Activated naive CD8-positive, alpha-beta T cell treated with anti-CD3 and anti-CD28 coated beads, Interleukin-2, amount 50 U/mL, for 16 hours (primary cell): Measurements from ENCODE around the gene RCC2.
"Not testable (repeated sequence)": the region's sequence is repeated elsewhere in the genome, so short reads cannot be mapped to it uniquely, and the experiment has no call there.

ENCODE experiments used
- DNase-seq: peaks from one replicate; pipeline ENCODE4 v3.0.0-alpha.2; 2020; ENCODE audit warnings: low read depth, low spot score

The RCC2 gene

GRCh38 chr1:17419626-17420328, 19.7 kb downstream of the RCC2 start:
- DNase-seq: peak; percentile 23

GRCh38 chr1:17416389-17416788, 23.1 kb downstream of the RCC2 start:
- DNase-seq: no peak

GRCh38 chr1:17414022-17414421, 25.5 kb downstream of the RCC2 start:
- no peak for DNase-seq

- no peak for DNase-seq
Observed at GRCh38 chr1:17412093-17412870, 27.2 kb downstream of the RCC2 start.

GRCh38 chr1:17409391-17409811, 30.1 kb downstream of the RCC2 start:
- no peak for DNase-seq

- not testable (repeated sequence) for DNase-seq
Observed at GRCh38 chr1:17407786-17408514, 31.5 kb downstream of the RCC2 start.

- not testable (repeated sequence) for DNase-seq
Observed at GRCh38 chr1:17406760-17407475, 32.6 kb downstream of the RCC2 start.

GRCh38 chr1:17405898-17406759, 33.3 kb downstream of the RCC2 start:
- no peak for DNase-seq

GRCh38 chr1:17404820-17405219, 34.7 kb downstream of the RCC2 start:
- no peak for DNase-seq

GRCh38 chr1:17404034-17404684, 35.3 kb downstream of the RCC2 start:
- no peak for DNase-seq

GRCh38 chr1:17403081-17403480, 36.4 kb downstream of the RCC2 start:
- no peak for DNase-seq

- no peak for DNase-seq
Observed at GRCh38 chr1:17401841-17402240, 37.6 kb downstream of the RCC2 start.

GRCh38 chr1:17400725-17401341, 38.6 kb downstream of the RCC2 start:
- no peak for DNase-seq

GRCh38 chr1:17397910-17398695, 41.4 kb downstream of the RCC2 start:
- no peak for DNase-seq

GRCh38 chr1:17393230-17393629, 46.2 kb downstream of the RCC2 start:
- DNase-seq: no peak

- no peak for DNase-seq
Observed at GRCh38 chr1:17392199-17392740, 47.2 kb downstream of the RCC2 start.

GRCh38 chr1:17381161-17381560, 58.3 kb downstream of the RCC2 start:
- no peak for DNase-seq

- no peak for DNase-seq
Observed at GRCh38 chr1:17377325-17377953, 62.0 kb downstream of the RCC2 start.
